WTC11 (cell line): ENCODE results near the gene CACNA1B. TPM values are rescaled to one million over a fixed set of nuclear protein-coding genes. Genes with fewer than 3 reads are reported as not detected.

Experiments used
- ATAC-seq: fragments of 200-7000 bp; cut with Tn5 transposase; 2 replicates; pipeline ENCODE4 v1.10.0; 2021; ENCODE audit warnings: mild to moderate bottlenecking, moderate library complexity
- CTCF ChIA-PET: fragments of 300-600 bp; sonication (Branson Sonifier 250); formaldehyde crosslinking; loops from one replicate; lab custom pipeline; 2021; ENCODE audit warnings: antibody characterized with exemption; lab: Charles Lee
- POLR2A ChIA-PET: fragments of 350-600 bp; sonication (Branson Sonifier 250); formaldehyde crosslinking; loops from one replicate; lab custom pipeline; 2021; ENCODE audit warnings: antibody characterized with exemption; lab: Charles Lee
- DNase-seq: peaks from one replicate; pipeline ENCODE4 v3.0.0; 2021; ENCODE audit warnings: low spot score
- H3K27ac Mint-ChIP-seq: 2 replicates; pipeline ENCODE4 v1.8.0; 2021; ENCODE audit warnings: mixed read lengths
- H3K27me3 Mint-ChIP-seq: 2 replicates; pipeline ENCODE4 v1.8.0; 2021; ENCODE audit warnings: low read depth, mild to moderate bottlenecking, moderate library complexity, mixed read lengths
- H3K36me3 Mint-ChIP-seq: 2 replicates; pipeline ENCODE4 v1.8.0; 2021; ENCODE audit warnings: mixed read lengths
- H3K4me1 Mint-ChIP-seq: 2 replicates; pipeline ENCODE4 v1.8.0; 2022; ENCODE audit warnings: mixed read lengths
- H3K4me3 Mint-ChIP-seq: 2 replicates; pipeline ENCODE4 v1.8.0; 2021; ENCODE audit warnings: mild to moderate bottlenecking, moderate library complexity, mixed read lengths
- H3K9me3 Mint-ChIP-seq: 2 replicates; pipeline ENCODE4 v1.8.0; 2021; ENCODE audit warnings: mixed read lengths
- AFF4 ChIP-seq: sonication (generic); formaldehyde crosslinking; IDR thresholded peaks from 2 replicates; pipeline ENCODE4 v1.8.1; 2023; ENCODE audit warnings: mild to moderate bottlenecking, missing genetic modification reagents, borderline replicate concordance
- ATF1 ChIP-seq: sonication (generic); formaldehyde crosslinking; IDR thresholded peaks from 2 replicates; pipeline ENCODE4 v1.8.1; 2023; ENCODE audit warnings: mild to moderate bottlenecking, moderate library complexity, missing genetic modification reagents
- CTCF ChIP-seq: fragments of 200-600 bp; IDR thresholded peaks from 2 replicates; pipeline ENCODE4 v1.8.0; 2022; ENCODE audit warnings: antibody characterized with exemption
- E2F1 ChIP-seq: sonication (generic); formaldehyde crosslinking; IDR thresholded peaks from 2 replicates; pipeline ENCODE4 v1.8.0; 2022; ENCODE audit warnings: mild to moderate bottlenecking, missing genetic modification reagents
- ESRRA ChIP-seq: sonication (generic); formaldehyde crosslinking; IDR thresholded peaks from 2 replicates; pipeline ENCODE4 v1.8.1; 2022; ENCODE audit warnings: mild to moderate bottlenecking, missing genetic modification reagents, borderline replicate concordance
- IRF2 ChIP-seq: sonication (generic); formaldehyde crosslinking; IDR thresholded peaks from 2 replicates; pipeline ENCODE4 v1.8.0; 2022; ENCODE audit warnings: low read depth, missing genetic modification reagents, borderline replicate concordance
- NFE2L1 ChIP-seq: sonication (generic); formaldehyde crosslinking; IDR thresholded peaks from 2 replicates; pipeline ENCODE4 v1.8.1; 2023; ENCODE audit warnings: missing genetic modification reagents
- NR3C1 ChIP-seq: sonication (generic); formaldehyde crosslinking; conservative IDR thresholded peaks from 2 replicates; pipeline ENCODE4 v1.8.1; 2023; ENCODE audit warnings: low read depth, mild to moderate bottlenecking, missing genetic modification reagents
- PREB ChIP-seq: sonication (generic); formaldehyde crosslinking; IDR thresholded peaks from 2 replicates; pipeline ENCODE4 v1.8.1; 2022; ENCODE audit warnings: mild to moderate bottlenecking, missing genetic modification reagents, moderate library complexity, borderline replicate concordance
- STAT6 ChIP-seq: sonication (generic); formaldehyde crosslinking; conservative IDR thresholded peaks from 2 replicates; pipeline ENCODE4 v1.8.1; 2023; ENCODE audit warnings: mild to moderate bottlenecking, low read depth, missing genetic modification reagents, moderate library complexity
- USF2 ChIP-seq: sonication (generic); formaldehyde crosslinking; IDR thresholded peaks from 2 replicates; pipeline ENCODE4 v1.8.1; 2023; ENCODE audit warnings: mild to moderate bottlenecking, missing genetic modification reagents, moderate library complexity
- ZBTB43 ChIP-seq: sonication (generic); formaldehyde crosslinking; IDR thresholded peaks from 2 replicates; pipeline ENCODE4 v1.8.1; 2023; ENCODE audit warnings: mild to moderate bottlenecking, missing genetic modification reagents
- ZNF423 ChIP-seq: fragments of 250-450 bp; sonication (Bioruptor Pico); IDR thresholded peaks from 2 replicates; pipeline ENCODE4 v2.1.2; 2022; ENCODE audit warnings: mild to moderate bottlenecking, moderate library complexity
- ZNF532 ChIP-seq: fragments of 250-450 bp; sonication (Bioruptor Pico); IDR thresholded peaks from 2 replicates; pipeline ENCODE4 v1.9.0; 2021; ENCODE audit warnings: mild to moderate bottlenecking, borderline replicate concordance
- total RNA-seq: library from RNA; stranded (reverse); gene quantifications from 3 replicates; pipeline ENCODE4 v1.2.3, GENCODE V29; 2021

The CACNA1B gene
- total RNA-seq, 1 experiment from 2014 or later: 8.4 TPM

GRCh38 chr9:138024131-138024530 lies 146.5 kb downstream of the CACNA1B start (continued):
- no peak for TF ChIP-seq NR3C1 (CRISPR knock-in tag)
- TF ChIP-seq E2F1 (CRISPR knock-in tag): no peak
- TF ChIP-seq NFE2L1 (CRISPR knock-in tag): no peak
- TF ChIP-seq STAT6: no peak

- no peak overlapping the region for H3K4me3 Mint-ChIP-seq
- no peak overlapping the region for H3K27ac Mint-ChIP-seq
- no peak for DNase-seq
- peaks cover 7% of the 10 kb centered on the region for H3K9me3 Mint-ChIP-seq
- no peak for TF ChIP-seq ZNF423 (CRISPR knock-in tag)
- no peak for TF ChIP-seq AFF4 (CRISPR knock-in tag)
- no peak for TF ChIP-seq ATF1 (CRISPR knock-in tag)
- no peak for TF ChIP-seq IRF2
- TF ChIP-seq, all 79 proteins: peak for 0
- CTCF ChIA-PET: no interaction called here
- Mint-ChIP-seq H3K27me3 (peaks cover 10% of the 10 kb centered on the region), H3K4me1 (peaks cover 4% of the 10 kb centered on the region), H3K36me3 (peaks cover 27% of the 10 kb centered on the region)
- no peak for ATAC-seq
- POLR2A ChIA-PET: no interaction called here
Observed at GRCh38 chr9:138024831-138025291, 147.3 kb downstream of the CACNA1B start.

GRCh38 chr9:138025417-138025816 lies 147.8 kb downstream of the CACNA1B start:
- Mint-ChIP-seq H3K9me3 (peaks cover 7% of the 10 kb centered on the region), H3K27me3 (peaks cover 10% of the 10 kb centered on the region), H3K27ac (no peak overlapping the region), H3K4me3 (no peak overlapping the region), H3K36me3 (peaks cover 27% of the 10 kb centered on the region), H3K4me1 (peaks cover 4% of the 10 kb centered on the region)
- ATAC-seq: no peak
- ChIA-PET CTCF (no interaction called here), POLR2A (no interaction called here)
- DNase-seq: no peak
- TF ChIP-seq ESRRA (CRISPR knock-in tag) (no peak), ZBTB43 (CRISPR knock-in tag) (no peak), USF2 (CRISPR knock-in tag) (no peak), PREB (CRISPR knock-in tag) (no peak), ZNF532 (CRISPR knock-in tag) (no peak), CTCF (no peak)
